ENCODE measurements around the gene C2orf92.

DNA sequence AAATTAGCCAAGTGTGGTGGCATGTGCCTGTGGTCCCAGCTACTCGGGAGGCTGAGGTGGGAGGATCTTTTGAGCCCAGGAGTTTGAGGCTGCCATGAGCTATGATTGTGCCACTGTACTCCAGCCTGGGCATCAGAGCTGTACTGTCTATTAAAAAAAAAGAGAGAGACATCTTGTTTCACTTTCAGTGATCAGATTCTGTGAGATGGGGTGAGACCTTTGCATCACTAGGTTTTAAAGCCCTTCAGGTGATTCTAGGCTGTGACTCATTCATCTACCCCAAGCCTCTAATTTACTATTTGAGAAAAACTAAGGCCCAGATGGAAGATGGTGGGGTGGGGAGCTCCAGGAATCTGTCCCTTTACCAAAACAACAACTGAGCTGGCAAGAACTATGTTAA, 7.1 kb downstream of the C2orf92 start:
- no peak for TF ChIP-seq GATA2 (IDR thresholded peaks at IDR 0.05; ENCODE audit: low read depth, low read length)
- TF ChIP-seq GATA3 (IDR thresholded peaks at IDR 0.05; ENCODE audit: low read depth, low read length), result no peak
